ENCODE measurements around the gene MYBPC2. TPM values are rescaled to one million over a fixed set of nuclear protein-coding genes. Genes with fewer than 3 reads are reported as not detected.

The MYBPC2 gene
- total and polyA plus RNA-seq, 9 of the 15 experiments (the other 6 are each of a cell fraction or from before 2014, with no cell fraction given) = 0.01 to 0.14 (median 0.04) TPM; not detected in 6

DNA sequence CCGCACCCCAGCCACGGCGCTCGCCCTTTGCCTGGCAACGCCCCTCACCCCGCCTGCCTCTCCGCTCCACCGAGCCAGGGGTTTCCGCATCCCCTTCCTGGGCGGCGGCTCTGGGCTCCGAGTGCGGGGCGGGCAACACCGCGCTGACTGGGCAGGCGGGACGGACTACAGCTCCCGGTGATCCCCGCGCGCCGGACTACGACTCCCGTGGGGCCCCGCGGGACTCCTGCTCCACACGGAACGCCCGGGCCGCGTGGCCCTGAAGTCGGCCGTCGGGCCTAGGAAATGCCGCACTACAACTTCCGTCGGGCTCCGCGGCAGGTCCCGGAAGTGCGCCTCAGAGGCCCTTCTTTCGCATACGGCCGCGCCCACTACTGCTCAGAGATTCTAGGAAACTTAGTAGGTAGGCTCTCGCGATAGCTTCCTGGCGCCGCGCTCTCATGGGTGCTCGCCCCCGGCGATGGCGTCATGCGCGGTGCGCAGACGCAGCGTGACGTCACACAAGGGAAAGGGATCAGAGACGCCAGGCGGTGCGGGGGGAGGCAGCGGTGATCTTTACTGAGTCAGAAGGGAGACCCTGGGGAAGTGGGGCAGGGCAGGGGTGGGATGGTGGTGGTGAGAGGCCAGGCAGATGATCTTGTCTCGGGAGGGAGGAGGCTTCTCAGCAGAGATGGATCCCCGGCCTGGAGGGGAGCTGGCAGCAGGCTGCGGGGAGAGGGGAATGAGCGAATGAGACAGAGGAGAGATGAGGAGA is 78.6 kb downstream of the MYBPC2 start, which contains the start of gene JOSD2 (continued):
- TF ChIP-seq ZKSCAN3 (CRISPR knock-in tag; IDR thresholded peaks at IDR 0.05) (no peak), THAP12 (CRISPR knock-in tag; IDR thresholded peaks at IDR 0.05) (0 out of 2 replicates have a peak, but pooled peaks have one; percentile 33), ARID1B (IDR thresholded peaks at IDR 0.05) (peak; percentile 57), MCM2 (IDR thresholded peaks at IDR 0.05; ENCODE audit: low read depth) (no peak), MAZ (CRISPR knock-in tag; conservative IDR thresholded peaks at IDR 0.05 in 1 of 2, IDR thresholded peaks at IDR 0.05 in 1 of 2) (peak; percentile 98 to 99), JUNB (CRISPR knock-in tag; conservative IDR thresholded peaks at IDR 0.05) (peak; percentile 66; the same call in 1 of the 2 replicates), POU5F1 (IDR thresholded peaks at IDR 0.05; ENCODE audit: borderline replicate concordance, low read depth, low read length, partially characterized antibody) (peak; percentile 49), XRCC5 (IDR thresholded peaks at IDR 0.05; ENCODE audit: low read depth, low read length) (peak; percentile 28; the same call in 1 of the 2 replicates), ATF1 (CRISPR knock-in tag; IDR thresholded peaks at IDR 0.05) (peak; percentile 96), ATF1 (tag; IDR thresholded peaks at IDR 0.05) (peak; percentile 100), CBFA2T2 (conservative IDR thresholded peaks at IDR 0.05) (no peak), PCBP1 (IDR thresholded peaks at IDR 0.05; ENCODE audit: low read depth, low read length, poor library complexity, severe bottlenecking) (peak; percentile 74), ZNF76 (CRISPR knock-in tag; IDR thresholded peaks at IDR 0.05; ENCODE audit: borderline replicate concordance) (0 out of 2 replicates have a peak, but pooled peaks have one; percentile 44), CCAR2 (IDR thresholded peaks at IDR 0.05; ENCODE audit: low read depth, low read length) (no peak), EGR1 (conservative IDR thresholded peaks at IDR 0.05) (peak; percentile 81), HDAC2 (IDR thresholded peaks at IDR 0.05) (0 out of 2 replicates have a peak, but pooled peaks have one; percentile 16), ETV6 (IDR thresholded peaks at IDR 0.05; ENCODE audit: borderline replicate concordance in 1 of 2, low read depth in 2 of 2, low read length in 1 of 2) (peak; percentile 77 to 81; a peak in 2 of 4 replicates), ETV6 (CRISPR knock-in tag; IDR thresholded peaks at IDR 0.05; ENCODE audit: borderline replicate concordance) (peak; percentile 12; the same call in 1 of the 2 replicates), KLF13 (tag; IDR thresholded peaks at IDR 0.05; ENCODE audit: borderline replicate concordance, low read depth) (peak; percentile 76), TARDBP (IDR thresholded peaks at IDR 0.05) (peak; percentile 100), NR2C1 (IDR thresholded peaks at IDR 0.05) (no peak), NR2C1 (tag; IDR thresholded peaks at IDR 0.05) (peak; percentile 82), DDX20 (tag; IDR thresholded peaks at IDR 0.05; ENCODE audit: low read depth) (no peak)
- TF ChIP-seq, protein P1, sequence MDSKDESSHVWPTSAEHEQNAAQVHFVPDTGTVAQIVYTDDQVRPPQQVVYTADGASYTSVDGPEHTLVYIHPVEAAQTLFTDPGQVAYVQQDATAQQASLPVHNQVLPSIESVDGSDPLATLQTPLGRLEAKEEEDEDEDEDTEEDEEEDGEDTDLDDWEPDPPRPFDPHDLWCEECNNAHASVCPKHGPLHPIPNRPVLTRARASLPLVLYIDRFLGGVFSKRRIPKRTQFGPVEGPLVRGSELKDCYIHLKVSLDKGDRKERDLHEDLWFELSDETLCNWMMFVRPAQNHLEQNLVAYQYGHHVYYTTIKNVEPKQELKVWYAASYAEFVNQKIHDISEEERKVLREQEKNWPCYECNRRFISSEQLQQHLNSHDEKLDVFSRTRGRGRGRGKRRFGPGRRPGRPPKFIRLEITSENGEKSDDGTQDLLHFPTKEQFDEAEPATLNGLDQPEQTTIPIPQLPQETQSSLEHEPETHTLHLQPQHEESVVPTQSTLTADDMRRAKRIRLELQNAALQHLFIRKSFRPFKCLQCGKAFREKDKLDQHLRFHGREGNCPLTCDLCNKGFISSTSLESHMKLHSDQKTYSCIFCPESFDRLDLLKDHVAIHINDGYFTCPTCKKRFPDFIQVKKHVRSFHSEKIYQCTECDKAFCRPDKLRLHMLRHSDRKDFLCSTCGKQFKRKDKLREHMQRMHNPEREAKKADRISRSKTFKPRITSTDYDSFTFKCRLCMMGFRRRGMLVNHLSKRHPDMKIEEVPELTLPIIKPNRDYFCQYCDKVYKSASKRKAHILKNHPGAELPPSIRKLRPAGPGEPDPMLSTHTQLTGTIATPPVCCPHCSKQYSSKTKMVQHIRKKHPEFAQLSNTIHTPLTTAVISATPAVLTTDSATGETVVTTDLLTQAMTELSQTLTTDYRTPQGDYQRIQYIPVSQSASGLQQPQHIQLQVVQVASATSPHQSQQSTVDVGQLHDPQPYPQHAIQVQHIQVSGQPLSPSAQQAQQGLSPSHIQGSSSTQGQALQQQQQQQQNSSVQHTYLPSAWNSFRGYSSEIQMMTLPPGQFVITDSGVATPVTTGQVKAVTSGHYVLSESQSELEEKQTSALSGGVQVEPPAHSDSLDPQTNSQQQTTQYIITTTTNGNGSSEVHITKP (IDR thresholded peaks at IDR 0.05; ENCODE audit: partially characterized antibody) = peak; percentile 38

Measured in K562 (cell line).